GM06990 (cell line): ENCODE data around the gene GPR171.

ENCODE experiments used
- DNase-seq: peaks from one replicate; pipeline ENCODE4 v3.0.0-alpha.2; 2011; ENCODE audit not compliant: insufficient read length; ENCODE audit errors: extremely low read depth
- H3K27me3 ChIP-seq: replicated peaks from 2 replicates; pipeline ENCODE4 v1.6.0; 2011; ENCODE audit warnings: low read length; ENCODE audit not compliant: control insufficient read depth, insufficient read depth
- H3K36me3 ChIP-seq: 2 replicates; pipeline ENCODE4 v1.5.1; 2011; ENCODE audit warnings: low read length; ENCODE audit not compliant: control insufficient read depth, insufficient read depth
- H3K4me3 ChIP-seq: replicated peaks from 2 replicates; pipeline ENCODE4 v1.5.1; 2011; ENCODE audit warnings: low read depth, mild to moderate bottlenecking, control low read depth, low read length
- TF ChIP-seq, protein P1 (sequence below): IDR thresholded peaks from 2 replicates; pipeline ENCODE4 v1.5.1; 2011; ENCODE audit warnings: low read length, control low read depth, mild to moderate bottlenecking, inconsistent platforms; ENCODE audit not compliant: insufficient read depth, poor library complexity, severe bottlenecking

Gene GPR171

DNA sequence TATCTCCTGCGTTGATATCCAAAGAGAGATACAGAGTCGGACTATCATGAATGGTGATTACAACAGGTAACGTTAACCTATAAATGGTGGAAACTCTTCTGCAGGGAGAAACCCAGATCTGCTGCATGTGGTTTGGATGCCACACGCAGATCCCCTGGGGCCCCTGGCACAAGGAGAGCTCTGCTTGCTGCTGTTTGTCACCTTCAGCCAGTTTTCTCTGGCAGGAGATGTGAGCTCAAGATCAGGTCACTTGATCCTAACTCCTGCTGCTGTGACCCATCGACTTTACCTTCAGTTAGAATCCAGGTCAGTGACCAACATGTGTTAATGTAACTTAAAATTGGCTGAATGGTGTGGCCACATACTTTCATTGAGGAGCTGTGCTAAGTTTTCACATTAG, 23.8 kb upstream of the GPR171 start:
- H3K4me3 ChIP-seq = no peak overlapping the region
- TF ChIP-seq, protein P1, sequence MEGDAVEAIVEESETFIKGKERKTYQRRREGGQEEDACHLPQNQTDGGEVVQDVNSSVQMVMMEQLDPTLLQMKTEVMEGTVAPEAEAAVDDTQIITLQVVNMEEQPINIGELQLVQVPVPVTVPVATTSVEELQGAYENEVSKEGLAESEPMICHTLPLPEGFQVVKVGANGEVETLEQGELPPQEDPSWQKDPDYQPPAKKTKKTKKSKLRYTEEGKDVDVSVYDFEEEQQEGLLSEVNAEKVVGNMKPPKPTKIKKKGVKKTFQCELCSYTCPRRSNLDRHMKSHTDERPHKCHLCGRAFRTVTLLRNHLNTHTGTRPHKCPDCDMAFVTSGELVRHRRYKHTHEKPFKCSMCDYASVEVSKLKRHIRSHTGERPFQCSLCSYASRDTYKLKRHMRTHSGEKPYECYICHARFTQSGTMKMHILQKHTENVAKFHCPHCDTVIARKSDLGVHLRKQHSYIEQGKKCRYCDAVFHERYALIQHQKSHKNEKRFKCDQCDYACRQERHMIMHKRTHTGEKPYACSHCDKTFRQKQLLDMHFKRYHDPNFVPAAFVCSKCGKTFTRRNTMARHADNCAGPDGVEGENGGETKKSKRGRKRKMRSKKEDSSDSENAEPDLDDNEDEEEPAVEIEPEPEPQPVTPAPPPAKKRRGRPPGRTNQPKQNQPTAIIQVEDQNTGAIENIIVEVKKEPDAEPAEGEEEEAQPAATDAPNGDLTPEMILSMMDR = no peak
- no peaks in the 10 kb centered on the region for H3K27me3 ChIP-seq
- no peak for DNase-seq
- H3K36me3 ChIP-seq = no peaks in the 10 kb centered on the region

DNA sequence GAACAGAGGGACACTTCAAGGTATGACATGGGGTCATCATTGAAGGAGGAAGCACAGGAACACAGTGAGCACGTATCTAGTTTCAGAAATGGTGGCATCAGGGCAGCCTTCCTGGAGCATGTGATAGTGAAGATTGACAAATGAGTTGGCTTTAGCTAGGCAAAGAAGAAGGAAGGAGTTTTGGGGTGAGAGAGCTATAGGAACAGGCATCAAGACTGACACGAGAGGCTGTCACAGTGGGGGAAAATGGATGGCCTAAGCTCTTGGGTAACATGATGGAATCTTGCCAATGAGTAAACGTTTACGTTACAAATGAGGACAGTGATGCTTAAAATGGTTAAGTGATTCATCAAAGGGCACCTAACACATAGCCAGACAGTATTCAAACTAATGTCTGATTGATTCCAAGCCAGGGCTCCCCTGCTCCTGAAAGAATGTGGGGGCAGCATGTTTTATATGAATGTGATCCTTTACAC, 23.1 kb upstream of the GPR171 start:
- H3K27me3 ChIP-seq = no peaks in the 10 kb centered on the region
- no peak for DNase-seq
- H3K36me3 ChIP-seq = no peaks in the 10 kb centered on the region
- TF ChIP-seq, protein P1 = no peak
- no peak overlapping the region for H3K4me3 ChIP-seq

DNA sequence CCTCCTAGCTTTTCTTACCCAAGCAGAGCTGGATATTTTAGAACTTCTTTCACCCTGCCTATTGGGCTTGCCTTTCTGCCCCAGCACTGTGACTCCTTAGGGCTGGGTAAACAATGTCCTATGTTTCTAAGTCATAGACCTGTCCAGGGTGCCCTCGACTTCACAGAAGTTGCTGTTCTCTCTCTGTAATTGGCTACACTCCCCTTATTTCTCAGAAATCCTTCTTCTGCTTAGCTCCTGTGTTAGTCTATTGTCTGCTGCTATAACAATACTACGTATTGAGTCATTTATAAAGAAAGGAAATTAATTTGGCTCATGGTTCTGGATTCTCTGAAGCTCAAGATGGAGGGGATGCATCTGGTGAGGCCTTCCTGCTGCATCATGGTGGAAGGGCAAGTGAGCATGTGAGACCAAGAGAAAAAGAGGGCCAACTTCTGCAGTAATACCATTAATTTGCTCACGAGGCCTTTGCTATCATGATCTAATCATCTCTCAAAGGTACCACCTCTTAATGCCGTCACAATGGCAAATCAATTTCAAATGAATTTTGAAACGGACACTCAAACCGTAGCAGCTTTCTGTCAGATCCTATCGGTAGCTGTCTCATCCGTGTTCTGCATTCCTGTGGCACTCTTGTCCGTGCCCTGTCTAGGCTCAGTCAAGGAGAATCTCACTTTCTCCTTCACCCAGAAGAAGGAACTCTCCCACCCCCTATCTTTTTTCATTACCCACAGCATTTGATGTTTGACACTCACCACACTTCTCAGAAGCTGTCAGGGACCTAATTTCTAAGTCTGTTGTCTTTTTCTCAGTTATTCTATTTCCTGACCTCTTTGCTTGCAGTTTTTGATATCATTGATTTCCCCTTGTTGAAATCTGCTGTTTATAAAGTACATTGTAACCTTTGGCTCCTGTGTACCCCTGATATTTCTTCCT, 22.3 kb upstream of the GPR171 start:
- no peak for DNase-seq
- Histone ChIP-seq H3K27me3 (no peaks in the 10 kb centered on the region), H3K4me3 (no peak overlapping the region), H3K36me3 (no peaks in the 10 kb centered on the region)
- TF ChIP-seq, protein P1 = no peak

DNA sequence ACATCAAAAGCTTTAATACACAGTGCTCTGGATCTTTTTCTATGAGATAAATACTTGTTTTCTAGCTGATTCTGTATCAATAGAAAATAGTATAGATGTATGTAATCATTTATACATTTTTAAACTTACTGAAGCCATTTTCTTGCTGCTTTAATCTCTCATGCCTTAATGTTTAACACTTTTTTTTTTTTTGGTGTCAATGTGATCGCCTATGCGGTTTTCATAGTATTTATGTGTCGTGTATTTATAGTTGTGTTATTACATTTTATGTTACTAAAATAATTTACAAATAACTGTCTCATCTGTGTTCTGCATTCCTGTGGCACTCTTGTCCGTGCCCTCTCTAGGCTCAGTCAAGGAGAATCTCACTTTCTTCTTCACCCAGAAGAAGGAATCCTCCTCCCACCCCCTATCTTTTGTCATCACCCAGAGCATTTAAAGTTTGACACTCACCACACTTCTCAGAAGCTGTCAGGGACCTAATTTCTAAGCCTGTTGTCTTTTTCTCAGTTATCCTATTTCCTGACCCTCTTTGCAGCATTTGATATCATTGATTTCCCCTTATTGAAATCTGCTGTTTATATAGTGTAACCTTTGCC, 21.4 kb upstream of the GPR171 start:
- DNase-seq = no peak
- H3K27me3 ChIP-seq = no peaks in the 10 kb centered on the region
- no peaks in the 10 kb centered on the region for H3K36me3 ChIP-seq
- TF ChIP-seq, protein P1 = no peak
- no peak overlapping the region for H3K4me3 ChIP-seq

DNA sequence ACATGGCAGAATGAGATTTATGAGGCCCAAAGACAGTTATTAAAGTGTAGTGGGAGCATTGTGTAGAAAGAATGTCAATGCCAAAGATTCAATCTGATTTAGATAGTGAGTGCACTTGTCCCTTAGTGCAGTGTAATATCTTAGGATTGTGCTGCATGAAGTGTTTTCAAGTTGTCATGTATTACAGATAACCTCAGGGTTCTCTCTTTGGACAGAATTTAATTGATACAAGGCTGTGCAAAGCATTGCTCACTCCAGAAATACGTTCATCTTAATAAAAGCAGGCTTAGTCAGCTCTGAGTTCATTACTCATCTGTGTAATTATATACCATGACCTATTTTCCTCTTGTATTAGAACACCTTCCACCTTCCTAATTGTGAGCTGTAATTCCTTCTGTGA, 16.0 kb upstream of the GPR171 start:
- DNase-seq = no peak

More for the DNA sequence above, 16.0 kb upstream of the GPR171 start:
- TF ChIP-seq, protein P1 = no peak
- Histone ChIP-seq H3K27me3 (no peaks in the 10 kb centered on the region; the same call in 1 of the 2 replicates), H3K36me3 (no peaks in the 10 kb centered on the region), H3K4me3 (no peak overlapping the region)
